Panc1 (cell line): Measurements from ENCODE around the gene RIC8A.

ENCODE experiments used
- SIN3A ChIP-seq: IDR thresholded peaks from 2 replicates; pipeline ENCODE4 v1.6.1; 2012; ENCODE audit warnings: low read depth, mild to moderate bottlenecking, low read length, moderate library complexity, borderline replicate concordance; ENCODE audit not compliant: insufficient read depth
- TCF7L2 ChIP-seq: IDR thresholded peaks from 2 replicates; pipeline ENCODE4 v1.6.1; 2011; ENCODE audit warnings: mild to moderate bottlenecking, low read depth, low read length, inconsistent platforms
- TF ChIP-seq, protein P1 (sequence below): fragments of 450-650 bp; IDR thresholded peaks from 2 replicates; pipeline ENCODE4 v1.5.1; 2017; ENCODE audit warnings: mild to moderate bottlenecking

- TF ChIP-seq TCF7L2 (no peak), SIN3A (no peak)
- TF ChIP-seq, protein P1, sequence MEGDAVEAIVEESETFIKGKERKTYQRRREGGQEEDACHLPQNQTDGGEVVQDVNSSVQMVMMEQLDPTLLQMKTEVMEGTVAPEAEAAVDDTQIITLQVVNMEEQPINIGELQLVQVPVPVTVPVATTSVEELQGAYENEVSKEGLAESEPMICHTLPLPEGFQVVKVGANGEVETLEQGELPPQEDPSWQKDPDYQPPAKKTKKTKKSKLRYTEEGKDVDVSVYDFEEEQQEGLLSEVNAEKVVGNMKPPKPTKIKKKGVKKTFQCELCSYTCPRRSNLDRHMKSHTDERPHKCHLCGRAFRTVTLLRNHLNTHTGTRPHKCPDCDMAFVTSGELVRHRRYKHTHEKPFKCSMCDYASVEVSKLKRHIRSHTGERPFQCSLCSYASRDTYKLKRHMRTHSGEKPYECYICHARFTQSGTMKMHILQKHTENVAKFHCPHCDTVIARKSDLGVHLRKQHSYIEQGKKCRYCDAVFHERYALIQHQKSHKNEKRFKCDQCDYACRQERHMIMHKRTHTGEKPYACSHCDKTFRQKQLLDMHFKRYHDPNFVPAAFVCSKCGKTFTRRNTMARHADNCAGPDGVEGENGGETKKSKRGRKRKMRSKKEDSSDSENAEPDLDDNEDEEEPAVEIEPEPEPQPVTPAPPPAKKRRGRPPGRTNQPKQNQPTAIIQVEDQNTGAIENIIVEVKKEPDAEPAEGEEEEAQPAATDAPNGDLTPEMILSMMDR, result no peak
Observed at GRCh38 chr11:209275-210121, 2.0 kb downstream of the RIC8A start.
